ENCODE results near the gene IP6K2.

GRCh38 chr3:48695393-48695753 lies 21.6 kb downstream of the IP6K2 start:
- TF ChIP-seq, protein P1, sequence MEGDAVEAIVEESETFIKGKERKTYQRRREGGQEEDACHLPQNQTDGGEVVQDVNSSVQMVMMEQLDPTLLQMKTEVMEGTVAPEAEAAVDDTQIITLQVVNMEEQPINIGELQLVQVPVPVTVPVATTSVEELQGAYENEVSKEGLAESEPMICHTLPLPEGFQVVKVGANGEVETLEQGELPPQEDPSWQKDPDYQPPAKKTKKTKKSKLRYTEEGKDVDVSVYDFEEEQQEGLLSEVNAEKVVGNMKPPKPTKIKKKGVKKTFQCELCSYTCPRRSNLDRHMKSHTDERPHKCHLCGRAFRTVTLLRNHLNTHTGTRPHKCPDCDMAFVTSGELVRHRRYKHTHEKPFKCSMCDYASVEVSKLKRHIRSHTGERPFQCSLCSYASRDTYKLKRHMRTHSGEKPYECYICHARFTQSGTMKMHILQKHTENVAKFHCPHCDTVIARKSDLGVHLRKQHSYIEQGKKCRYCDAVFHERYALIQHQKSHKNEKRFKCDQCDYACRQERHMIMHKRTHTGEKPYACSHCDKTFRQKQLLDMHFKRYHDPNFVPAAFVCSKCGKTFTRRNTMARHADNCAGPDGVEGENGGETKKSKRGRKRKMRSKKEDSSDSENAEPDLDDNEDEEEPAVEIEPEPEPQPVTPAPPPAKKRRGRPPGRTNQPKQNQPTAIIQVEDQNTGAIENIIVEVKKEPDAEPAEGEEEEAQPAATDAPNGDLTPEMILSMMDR (IDR thresholded peaks at IDR 0.05 in 4 of 5, conservative IDR thresholded peaks at IDR 0.05 in 1 of 5) = no peak
- TF ChIP-seq POLR2A (IDR thresholded peaks at IDR 0.05) = no peak
